ENCODE results near the gene SBNO1.

Gene SBNO1

DNA sequence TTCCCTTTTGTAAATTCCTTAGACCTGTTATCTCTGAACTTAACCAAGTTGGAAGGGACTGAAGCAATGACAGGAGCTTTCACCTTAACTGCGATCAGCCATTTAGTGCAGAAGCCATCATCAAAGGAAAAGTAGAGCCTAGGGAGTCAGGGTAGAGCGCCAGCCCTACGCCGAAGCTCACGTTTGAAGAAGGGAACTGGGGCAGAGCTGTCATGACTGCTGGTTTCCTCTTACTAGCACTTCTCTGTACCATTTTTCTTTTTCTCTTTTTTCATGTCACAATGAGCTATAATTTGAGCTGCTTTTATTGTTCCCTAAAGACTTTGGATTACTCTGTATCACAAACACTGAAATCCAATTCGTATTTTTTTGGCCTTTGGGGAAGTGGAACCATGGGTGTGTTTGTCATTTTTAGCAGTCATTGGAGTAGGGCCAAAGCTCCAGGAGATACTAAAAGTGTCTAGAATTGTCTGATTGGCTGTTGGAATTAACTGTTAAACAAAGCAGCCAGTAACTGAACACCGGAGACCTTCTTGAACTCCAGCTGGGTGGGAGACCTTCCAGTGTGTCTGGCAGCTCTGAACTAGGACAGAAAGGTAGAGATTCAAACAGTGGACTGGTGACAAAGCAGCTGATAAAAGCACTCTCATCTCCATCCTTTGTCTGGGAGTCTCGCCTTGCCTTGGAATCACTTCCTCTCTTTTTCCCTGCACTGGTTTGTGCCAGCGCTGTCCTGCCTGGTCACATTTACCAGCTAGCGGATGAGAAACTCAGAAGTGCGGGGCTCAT, 122.3 kb downstream of the SBNO1 start:
- DNase-seq: peak; percentile 34

Measured in femur (tissue), 1 donor.